ENCODE measurements around the gene FBXW11. TPM values are rescaled to one million over a fixed set of nuclear protein-coding genes. Genes with fewer than 3 reads are reported as not detected.
"Not testable (repeated sequence)": the region's sequence is repeated elsewhere in the genome, so short reads cannot be mapped to it uniquely, and the experiment has no call there.

FBXW11 gene
- total RNA-seq, 1 experiment from 2014 or later = 71.1 TPM

DNA sequence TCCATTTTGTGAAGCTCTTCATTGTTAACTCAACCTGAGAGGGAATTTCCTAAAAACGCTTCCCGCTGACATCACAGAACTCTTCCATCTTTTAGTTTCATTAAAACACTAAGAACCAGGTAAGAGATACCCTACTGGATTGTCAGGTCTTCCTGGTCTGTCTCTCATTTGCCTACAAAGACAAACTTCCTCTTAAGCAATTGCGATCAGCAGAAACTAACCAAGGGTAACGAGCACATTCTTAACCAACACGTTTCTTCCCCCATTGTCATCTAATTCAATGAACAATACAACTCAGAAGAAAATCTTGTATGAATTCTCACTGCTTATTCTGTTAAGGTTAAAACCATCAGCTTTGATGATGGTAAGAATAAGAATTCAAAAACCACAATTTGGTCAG lies 6.6 kb downstream of the FBXW11 start:
- H3K36me3 ChIP-seq = peaks cover 25% of the 10 kb centered on the region
- no peaks in the 10 kb centered on the region for H3K9me3 ChIP-seq
- no peaks in the 10 kb centered on the region for H3K27me3 ChIP-seq
- H3K4me3 ChIP-seq = no peak overlapping the region
- no peak for DNase-seq

DNA sequence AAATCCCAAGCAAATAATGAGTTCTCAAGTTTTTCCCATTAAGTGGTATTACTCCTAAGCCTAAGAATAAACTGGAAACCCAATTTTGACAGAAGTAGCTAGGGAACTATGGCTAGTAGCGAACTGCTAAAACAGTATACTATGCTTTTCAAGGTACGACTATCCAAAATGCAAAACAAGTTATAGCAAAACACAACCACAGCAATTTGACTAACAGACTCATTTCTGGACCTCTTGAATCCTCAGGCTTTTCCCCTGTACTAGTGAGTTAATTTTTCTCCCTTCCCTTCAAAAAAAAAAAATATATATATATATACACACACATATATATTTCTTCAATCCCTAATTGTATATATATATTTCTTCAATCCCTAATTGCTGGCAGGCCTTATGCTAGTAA lies 7.3 kb downstream of the FBXW11 start:
- no peaks in the 10 kb centered on the region for H3K9me3 ChIP-seq
- no peak for DNase-seq
- H3K36me3 ChIP-seq = peaks cover 28% of the 10 kb centered on the region
- no peak overlapping the region for H3K4me3 ChIP-seq
- no peaks in the 10 kb centered on the region for H3K27me3 ChIP-seq

DNA sequence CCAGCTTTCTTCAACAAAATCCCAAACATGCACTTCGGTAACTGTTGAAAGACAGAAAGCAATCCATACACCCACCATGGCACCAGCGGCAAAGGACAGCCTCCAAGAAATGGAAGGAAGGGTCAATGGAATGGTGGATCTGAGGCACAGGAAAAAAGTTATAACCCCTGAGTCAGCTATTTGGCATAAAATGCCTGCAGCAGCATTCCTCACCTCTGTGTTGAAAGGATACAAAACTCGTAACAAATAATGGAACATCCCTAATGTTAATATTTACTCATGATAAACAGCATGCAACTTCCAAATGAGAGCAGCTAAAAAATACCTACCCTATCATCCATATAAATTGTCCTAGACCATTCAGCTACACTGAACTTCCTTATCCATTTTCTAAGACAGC lies 9.4 kb downstream of the FBXW11 start:
- Histone ChIP-seq H3K36me3 (peaks cover 42% of the 10 kb centered on the region), H3K27me3 (no peaks in the 10 kb centered on the region), H3K4me3 (no peak overlapping the region), H3K9me3 (no peaks in the 10 kb centered on the region)
- DNase-seq = no peak

DNA sequence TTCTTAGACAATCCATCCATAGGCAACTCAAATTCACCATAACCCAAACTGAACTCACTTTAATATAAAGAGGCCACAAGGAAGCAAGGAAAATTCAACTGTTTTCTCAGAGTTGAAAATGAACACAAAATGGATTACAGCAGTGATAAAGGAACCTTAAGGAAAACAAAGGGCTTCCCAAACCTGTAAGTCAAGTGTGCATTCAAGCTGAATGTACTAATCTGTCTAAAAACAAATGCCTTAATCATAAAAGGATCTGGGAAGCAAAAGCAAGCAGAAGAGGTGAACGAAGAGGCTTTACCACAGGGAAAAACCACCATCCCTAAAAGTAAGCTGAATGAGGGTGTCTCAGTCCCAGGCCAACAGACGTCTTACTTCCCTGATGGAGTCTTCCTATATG lies 13.6 kb downstream of the FBXW11 start:
- no peak for DNase-seq
- Histone ChIP-seq H3K36me3 (peaks cover 66% of the 10 kb centered on the region), H3K27me3 (no peaks in the 10 kb centered on the region), H3K9me3 (no peaks in the 10 kb centered on the region), H3K4me3 (no peak overlapping the region)

DNA sequence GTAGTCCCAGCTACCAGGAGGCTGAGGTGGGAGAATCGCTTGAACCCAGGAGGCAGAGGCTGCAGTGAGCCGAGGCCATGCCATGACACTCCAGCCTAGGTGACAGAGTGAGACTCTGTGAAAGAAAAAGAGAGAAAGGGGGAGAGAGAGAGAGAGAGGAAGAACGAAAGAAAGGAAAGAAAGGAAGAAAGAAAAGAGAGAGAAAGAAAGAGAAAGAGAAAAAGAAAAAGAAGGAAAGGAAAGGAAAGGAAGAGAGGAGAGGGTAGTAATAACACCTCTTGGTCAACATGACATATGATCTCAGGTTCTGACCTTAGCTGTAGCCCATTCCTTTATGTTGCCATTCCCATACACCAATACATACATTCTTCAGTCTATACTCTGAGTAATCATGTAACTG lies 14.1 kb downstream of the FBXW11 start:
- no peak for DNase-seq
- H3K9me3 ChIP-seq = no peaks in the 10 kb centered on the region
- no peak overlapping the region for H3K4me3 ChIP-seq
- H3K27me3 ChIP-seq = no peaks in the 10 kb centered on the region
- H3K36me3 ChIP-seq = peaks cover 71% of the 10 kb centered on the region

DNA sequence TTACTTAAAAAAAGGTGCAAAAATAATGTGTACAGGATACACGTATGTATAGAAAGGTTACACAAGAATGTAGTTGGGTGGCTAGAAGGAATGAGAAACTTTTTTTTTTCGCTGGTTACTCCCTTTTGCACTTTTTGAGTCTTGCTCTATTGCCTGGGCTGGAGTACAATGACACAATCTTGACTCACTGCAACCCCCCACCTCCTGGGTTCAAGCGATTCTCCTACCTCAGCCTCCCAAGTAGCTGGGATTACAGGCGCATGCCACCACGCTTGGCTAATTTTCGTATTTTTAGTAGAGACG lies 15.8 kb downstream of the FBXW11 start:
- Histone ChIP-seq H3K9me3 (no peaks in the 10 kb centered on the region), H3K27me3 (no peaks in the 10 kb centered on the region), H3K4me3 (no peak overlapping the region), H3K36me3 (peaks cover 67% of the 10 kb centered on the region)
- no peak for DNase-seq

DNA sequence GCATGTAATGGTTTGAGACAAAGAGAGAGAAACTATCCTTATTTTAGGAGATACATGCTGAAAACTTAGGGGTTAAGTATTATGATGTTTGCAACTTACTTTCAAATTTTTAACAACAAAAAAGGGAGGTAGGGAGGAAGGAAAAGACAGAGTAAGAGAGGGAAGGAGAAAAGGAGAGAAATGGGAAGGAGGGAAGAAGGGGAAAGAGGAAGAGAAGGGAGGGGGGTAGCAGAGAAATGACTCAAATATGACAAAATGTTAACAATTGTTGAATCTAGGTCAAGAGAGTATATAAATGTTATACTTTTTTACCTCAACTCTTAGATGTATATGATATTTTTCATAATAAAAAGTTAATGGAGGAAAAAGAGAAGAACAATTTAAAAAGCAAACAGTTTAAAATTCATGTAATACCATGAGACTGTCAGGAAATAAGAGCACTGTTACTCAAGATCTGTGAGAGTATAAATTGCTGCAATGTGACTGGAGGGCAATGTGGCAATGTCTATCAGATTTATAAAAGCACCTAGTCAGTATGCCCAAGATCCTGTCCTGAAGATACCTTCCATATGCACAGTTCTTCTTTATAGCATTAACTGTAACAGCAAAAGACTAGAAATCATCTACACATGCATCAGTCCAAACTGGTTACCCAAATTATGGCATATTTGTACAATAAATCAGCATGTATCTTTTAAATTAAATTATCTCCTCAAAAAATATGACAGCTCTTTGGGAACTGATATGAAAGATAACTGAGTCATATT lies 16.3 kb downstream of the FBXW11 start:
- peaks cover 65% of the 10 kb centered on the region for H3K36me3 ChIP-seq
- no peak overlapping the region for H3K4me3 ChIP-seq
- H3K9me3 ChIP-seq = no peaks in the 10 kb centered on the region
- DNase-seq = no peak
- no peaks in the 10 kb centered on the region for H3K27me3 ChIP-seq

DNA sequence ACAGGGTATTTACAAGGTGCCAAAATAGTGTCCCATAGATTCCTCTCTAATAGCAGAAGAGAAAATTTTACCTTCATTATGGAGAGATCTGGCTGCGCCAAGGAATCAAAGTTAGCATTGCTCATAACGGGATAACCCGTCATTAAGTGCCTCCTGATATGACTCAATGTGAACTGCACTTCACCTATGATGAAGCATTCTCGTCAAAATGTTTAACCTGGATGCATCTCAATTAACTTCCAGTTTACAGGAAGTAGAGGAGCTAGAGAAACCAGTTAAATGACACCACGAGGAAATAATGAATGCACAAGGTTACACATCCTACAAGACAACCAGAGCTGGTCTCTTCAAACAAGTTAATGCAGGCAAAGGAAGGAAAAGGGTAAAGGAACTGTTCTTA lies 17.2 kb downstream of the FBXW11 start:
- peaks cover 59% of the 10 kb centered on the region for H3K36me3 ChIP-seq
- H3K4me3 ChIP-seq = no peak overlapping the region
- H3K27me3 ChIP-seq = no peaks in the 10 kb centered on the region
- no peaks in the 10 kb centered on the region for H3K9me3 ChIP-seq
- no peak for DNase-seq

DNA sequence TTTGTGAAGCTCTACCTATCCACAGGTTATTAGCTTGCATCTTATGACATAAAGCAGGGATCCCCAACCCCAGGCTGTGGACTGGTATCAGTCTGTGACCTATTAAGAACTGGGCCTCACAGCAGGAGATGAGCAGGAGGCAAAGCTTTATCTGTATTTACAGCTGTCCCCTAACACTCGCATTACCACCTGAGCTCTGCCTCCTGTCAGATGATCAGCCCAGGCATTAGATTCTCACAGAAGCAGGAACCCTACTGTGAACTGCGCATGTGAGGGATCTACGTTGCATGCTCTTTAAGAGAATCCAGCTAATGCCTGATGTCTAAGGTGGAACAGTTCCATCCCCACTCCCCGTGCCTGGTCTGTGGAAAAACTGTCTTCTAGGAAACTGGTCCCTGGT lies 19.7 kb downstream of the FBXW11 start:
- Histone ChIP-seq H3K27me3 (no peaks in the 10 kb centered on the region), H3K4me3 (no peak overlapping the region), H3K9me3 (no peaks in the 10 kb centered on the region), H3K36me3 (peaks cover 57% of the 10 kb centered on the region)
- no peak for DNase-seq

DNA sequence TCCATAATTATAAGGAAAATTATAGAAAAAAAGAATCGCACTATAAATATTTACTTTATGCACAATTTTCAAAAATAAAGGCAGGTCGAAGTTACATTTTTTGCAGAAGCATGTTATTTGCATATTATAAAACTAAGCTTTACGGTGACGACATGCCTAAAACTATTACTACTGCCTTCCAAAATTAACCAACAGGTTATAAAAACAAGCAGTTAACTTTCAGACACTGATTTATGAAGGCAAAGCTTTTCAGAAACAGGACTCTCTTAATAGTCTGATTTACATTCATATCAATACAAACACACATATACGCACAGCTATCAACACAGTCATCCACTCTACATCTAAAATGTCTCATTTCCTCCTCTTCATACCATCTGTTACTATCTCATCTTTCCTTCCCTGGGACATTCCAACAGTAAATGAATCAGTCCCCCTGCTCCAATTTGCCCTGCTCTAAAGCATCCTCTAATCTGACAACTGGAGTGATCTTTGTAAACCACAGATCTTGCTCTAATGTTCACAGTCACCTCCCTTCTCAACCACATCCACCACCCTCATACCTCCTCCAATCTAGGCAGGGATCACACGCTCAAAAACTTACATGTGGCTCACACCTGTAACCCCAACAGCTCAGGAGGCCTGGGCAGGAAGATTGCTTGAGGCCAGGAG lies 21.6 kb downstream of the FBXW11 start:
- Histone ChIP-seq H3K36me3 (peaks cover 56% of the 10 kb centered on the region), H3K9me3 (peaks cover 17% of the 10 kb centered on the region), H3K27me3 (no peaks in the 10 kb centered on the region), H3K4me3 (no peak overlapping the region)
- DNase-seq = no peak

DNA sequence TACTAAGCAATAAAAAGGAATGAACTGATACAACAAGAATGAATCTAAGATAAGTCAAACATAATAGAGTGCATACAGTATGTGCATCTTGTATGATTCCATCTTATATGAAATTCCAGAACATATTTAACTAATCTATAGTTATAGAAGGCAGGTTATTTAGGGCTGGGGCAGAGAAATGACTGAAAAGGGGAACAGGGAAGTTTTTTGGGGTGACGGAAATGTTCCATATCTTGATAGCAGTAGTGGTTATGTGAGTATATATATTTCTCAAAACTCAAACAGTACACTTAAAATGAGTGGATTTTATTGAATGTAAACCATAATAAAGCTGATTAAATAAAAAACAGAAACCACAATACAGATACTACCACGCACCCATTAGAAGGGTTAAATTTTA lies 24.6 kb downstream of the FBXW11 start:
- no peak for DNase-seq
- Histone ChIP-seq H3K4me3 (no peak overlapping the region), H3K9me3 (peaks cover 32% of the 10 kb centered on the region), H3K36me3 (peaks cover 38% of the 10 kb centered on the region), H3K27me3 (no peaks in the 10 kb centered on the region)

DNA sequence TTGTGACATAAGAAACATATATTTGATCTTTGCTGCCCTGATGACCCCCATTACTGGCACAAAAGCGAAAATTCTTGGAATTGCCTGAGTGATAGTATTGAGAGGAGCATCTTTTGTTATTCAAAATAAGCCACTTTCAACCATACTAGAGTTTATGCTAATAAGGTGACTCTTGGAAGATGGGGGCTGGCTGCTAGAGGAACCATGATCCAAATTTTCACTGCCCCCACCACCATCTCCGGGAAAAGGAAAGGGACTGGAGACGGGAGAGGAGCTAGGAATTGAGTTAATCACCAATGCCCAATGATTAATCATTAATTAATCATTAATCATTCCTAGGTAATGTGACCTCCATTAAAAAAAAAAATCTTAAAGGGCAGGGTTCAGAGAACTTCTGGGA lies 25.6 kb downstream of the FBXW11 start:
- DNase-seq = no peak
- Histone ChIP-seq H3K27me3 (no peaks in the 10 kb centered on the region), H3K36me3 (peaks cover 36% of the 10 kb centered on the region), H3K4me3 (no peak overlapping the region), H3K9me3 (peaks cover 32% of the 10 kb centered on the region)

DNA sequence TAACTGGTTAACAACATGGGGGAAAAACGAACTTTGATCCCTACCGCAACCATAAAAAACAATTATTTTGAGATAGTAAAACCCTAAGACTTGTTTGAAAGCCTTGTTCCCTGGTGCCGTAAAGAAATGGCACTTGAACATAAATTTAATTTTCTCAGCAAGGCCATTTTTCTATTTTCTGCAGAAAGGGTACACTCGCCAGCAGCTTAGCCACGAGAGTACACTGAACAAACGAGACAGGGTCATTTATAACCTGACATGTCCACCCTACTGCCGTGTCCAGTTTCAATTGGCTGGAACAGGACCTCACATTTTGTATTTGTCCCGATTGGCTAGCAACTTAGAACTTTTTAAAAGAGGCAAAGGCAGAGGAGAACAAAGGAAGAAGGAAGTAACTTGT lies 26.8 kb downstream of the FBXW11 start:
- no peak for DNase-seq
- peaks cover 36% of the 10 kb centered on the region for H3K36me3 ChIP-seq
- H3K9me3 ChIP-seq = peaks cover 32% of the 10 kb centered on the region
- no peak overlapping the region for H3K4me3 ChIP-seq
- no peaks in the 10 kb centered on the region for H3K27me3 ChIP-seq

DNA sequence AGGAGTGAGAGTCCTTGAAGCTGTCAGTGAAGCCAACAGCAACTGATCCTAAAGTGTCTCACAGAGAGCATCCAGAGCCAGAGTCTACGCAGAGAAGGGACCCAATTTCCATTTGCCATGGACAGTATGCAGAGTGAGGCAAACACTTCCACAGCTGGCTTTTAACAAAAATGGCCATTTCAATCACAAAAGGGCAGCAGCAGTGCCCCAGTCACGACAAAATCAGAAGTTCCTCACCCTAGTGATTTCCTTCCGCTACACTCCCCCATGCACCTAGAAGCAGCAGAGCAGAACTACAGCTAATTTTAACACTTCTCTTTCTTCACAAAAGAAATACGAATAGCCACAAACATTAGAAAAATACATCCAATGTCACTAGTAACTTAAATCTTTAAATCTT lies 27.9 kb downstream of the FBXW11 start:
- no peak overlapping the region for H3K4me3 ChIP-seq
- peaks cover 32% of the 10 kb centered on the region for H3K9me3 ChIP-seq

DNA sequence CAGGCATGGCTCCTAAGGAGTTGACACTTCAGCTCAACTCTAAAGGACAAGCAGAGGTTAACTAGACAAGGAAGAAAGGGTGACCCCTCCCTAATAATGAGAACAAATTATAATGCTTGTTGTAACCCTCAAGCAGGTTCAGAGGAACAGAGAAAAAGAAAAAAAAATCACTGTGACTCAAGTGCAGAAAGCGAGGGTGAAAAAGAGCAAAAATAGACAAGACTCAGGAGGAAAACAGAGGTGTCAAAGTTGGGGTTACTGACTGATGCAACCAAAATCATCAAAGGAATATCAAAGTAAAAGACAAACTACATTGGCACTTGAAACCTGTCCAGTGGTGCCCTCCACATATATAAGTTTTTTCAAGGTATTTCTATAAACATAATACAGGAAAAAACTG lies 28.4 kb downstream of the FBXW11 start:
- Histone ChIP-seq H3K36me3 (peaks cover 31% of the 10 kb centered on the region), H3K9me3 (peaks cover 32% of the 10 kb centered on the region), H3K4me3 (no peak overlapping the region), H3K27me3 (no peaks in the 10 kb centered on the region)
- no peak for DNase-seq

More for the DNA sequence above, 27.9 kb downstream of the FBXW11 start:
- H3K27me3 ChIP-seq = no peaks in the 10 kb centered on the region
- DNase-seq = no peak
- H3K36me3 ChIP-seq = peaks cover 35% of the 10 kb centered on the region

DNA sequence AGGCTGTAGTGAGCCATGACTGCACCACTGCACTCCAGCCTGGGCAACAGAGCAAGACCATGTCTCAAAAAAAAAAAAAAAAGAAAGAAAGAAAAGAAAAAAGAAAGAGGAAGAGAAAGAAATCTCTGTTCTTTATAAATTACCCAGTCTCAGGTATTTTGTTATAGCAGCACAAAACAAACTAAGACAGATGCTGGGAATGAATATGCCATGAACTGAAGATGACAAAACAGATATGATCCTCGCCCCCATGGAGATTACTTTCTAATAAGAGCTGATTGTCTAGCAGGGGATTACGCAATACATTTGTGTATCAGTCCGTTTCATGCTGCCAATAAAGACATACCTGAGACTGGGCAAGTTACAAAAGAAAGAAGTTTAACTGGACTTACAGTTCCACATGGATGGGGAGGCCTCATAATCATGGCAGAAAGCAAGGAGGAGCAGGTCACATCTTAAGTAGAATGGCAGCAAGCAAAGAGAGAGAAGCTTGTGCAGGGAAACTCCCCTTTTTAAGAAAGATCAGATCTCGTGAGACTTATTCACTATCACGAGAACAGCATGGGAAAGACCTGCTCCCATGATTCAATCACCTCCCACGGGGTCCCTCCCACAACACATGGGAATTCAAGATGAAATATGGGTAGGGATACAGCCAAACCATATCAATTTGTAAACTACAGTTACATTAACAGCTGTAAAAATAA lies 29.0 kb downstream of the FBXW11 start:
- H3K9me3 ChIP-seq = peaks cover 32% of the 10 kb centered on the region
- not testable (repeated sequence) for DNase-seq, H3K4me3 ChIP-seq, H3K27me3 ChIP-seq
- H3K36me3 ChIP-seq = peaks cover 25% of the 10 kb centered on the region

DNA sequence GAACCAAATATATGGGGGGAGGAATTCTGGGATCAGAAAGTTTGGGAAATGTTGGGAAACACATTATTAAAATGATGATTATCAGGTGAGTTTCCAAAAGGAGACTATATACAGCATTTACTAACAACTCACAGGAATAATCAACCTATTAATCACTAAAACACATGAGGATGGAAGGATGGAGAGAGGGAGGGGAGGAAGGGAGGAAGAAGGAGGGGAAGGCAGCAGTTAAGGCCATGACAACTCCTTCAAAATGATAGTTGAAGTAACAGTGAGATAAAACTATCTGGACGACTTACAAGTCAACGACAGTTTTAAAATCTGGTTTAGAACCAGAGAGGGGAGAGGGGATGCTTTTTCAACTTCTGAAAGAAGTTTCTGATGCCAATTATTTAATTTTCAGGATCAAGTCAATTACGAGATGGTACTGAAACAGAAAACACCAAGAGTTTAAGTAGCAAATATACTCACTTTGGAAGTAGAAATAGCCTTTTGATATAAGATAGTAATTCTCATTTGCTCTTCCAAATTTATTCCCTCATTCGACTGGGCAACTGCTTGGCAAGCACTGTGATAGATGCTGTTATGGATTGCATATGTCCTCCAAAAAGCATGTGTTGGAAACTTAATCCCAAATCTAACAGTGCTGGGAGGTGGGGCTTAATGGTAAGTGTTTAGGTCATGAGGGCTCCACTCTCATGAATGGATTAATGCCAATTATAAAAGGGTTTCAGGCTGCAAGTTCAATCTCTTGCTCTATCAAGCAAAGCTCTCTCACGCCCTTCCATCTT lies 30.4 kb downstream of the FBXW11 start:
- H3K36me3 ChIP-seq = peaks cover 16% of the 10 kb centered on the region; the same call in 1 of the 2 replicates
- H3K9me3 ChIP-seq = peaks cover 25% of the 10 kb centered on the region
- no peak overlapping the region for H3K4me3 ChIP-seq
- DNase-seq = no peak
- no peaks in the 10 kb centered on the region for H3K27me3 ChIP-seq

All from MG63 (cell line).